H1 (cell line): Measurements from ENCODE around the gene ANKRD17. TPM values are rescaled to one million over a fixed set of nuclear protein-coding genes. Genes with fewer than 3 reads are reported as not detected.

Experiments
- CTCF ChIA-PET: fragments of 300-600 bp; sonication (Branson Sonifier 250); formaldehyde crosslinking; loops from one replicate; lab custom pipeline; 2021; ENCODE audit not compliant: partially characterized antibody; lab: Charles Lee
- POLR2A ChIA-PET: fragments of 300-600 bp; sonication (Branson Sonifier 250); formaldehyde crosslinking; loops from one replicate; lab custom pipeline; 2021; ENCODE audit warnings: inconsistent platforms; ENCODE audit not compliant: partially characterized antibody; lab: Charles Lee
- DNase-seq, 2 experiments: peaks; one replicate each; pipeline versions ENCODE4 v3.0.0 to v3.0.0-alpha.2; 2010 to 2022; ENCODE audit warnings: low spot score in 2 of 2, low read depth in 1 of 2, mixed read lengths in 1 of 2
- FAIRE-seq: peaks from 2 replicates; lab custom pipeline; 2011; peaks lifted over from hg19 to GRCh38; lab: Jason Lieb, UNC
- H2AFZ ChIP-seq: 2 replicates; pipeline ENCODE4 v1.8.1; 2012; ENCODE audit warnings: low read length, inconsistent platforms
- H2AK5ac ChIP-seq: 2 replicates; pipeline ENCODE4 v1.6.1; 2013; ENCODE audit warnings: low read depth, low read length
- H2BK120ac ChIP-seq: replicated peaks from 2 replicates; pipeline ENCODE3; 2013; ENCODE audit warnings: low read depth, low read length, inconsistent platforms
- H2BK12ac ChIP-seq: 2 replicates; pipeline ENCODE4 v1.6.1; 2013; ENCODE audit warnings: low read depth, low read length
- H2BK15ac ChIP-seq: 2 replicates; pipeline ENCODE4 v1.6.1; 2013; ENCODE audit warnings: low read length
- H2BK20ac ChIP-seq: 2 replicates; pipeline ENCODE4 v1.6.1; 2013; ENCODE audit warnings: low read length
- H2BK5ac ChIP-seq: 2 replicates; pipeline ENCODE4 v1.6.1; 2013; ENCODE audit warnings: low read depth, low read length
- H3K14ac ChIP-seq: 2 replicates; pipeline ENCODE4 v1.6.1; 2013; ENCODE audit warnings: inconsistent platforms; ENCODE audit not compliant: insufficient read length
- H3K18ac ChIP-seq: 2 replicates; pipeline ENCODE4 v1.6.1; 2013; ENCODE audit warnings: low read length; ENCODE audit errors: extremely low read depth
- H3K23ac ChIP-seq: 2 replicates; pipeline ENCODE4 v1.6.1; 2013; ENCODE audit warnings: inconsistent platforms; ENCODE audit not compliant: insufficient read length
- H3K23me2 ChIP-seq: 2 replicates; pipeline ENCODE4 v1.6.1; 2013; ENCODE audit warnings: low read depth, low read length
- H3K27ac ChIP-seq: 2 replicates; pipeline ENCODE4 v1.6.1; 2011; ENCODE audit warnings: low read depth, low read length, inconsistent platforms
- H3K27me3 ChIP-seq, 4 experiments: replicated peaks in 1 of 4; 1 replicate in 1 of 4; 2 replicates in 3 of 4; pipeline versions ENCODE4 v1.6.1 to v1.8.1; 2011 to 2013; ENCODE audit warnings: low read length in 3 of 4, mild to moderate bottlenecking in 3 of 4, inconsistent platforms in 2 of 4, mixed read lengths in 2 of 4, moderate library complexity in 1 of 4; ENCODE audit not compliant: control insufficient read depth in 3 of 4, insufficient read depth in 3 of 4; ENCODE audit errors: extremely low read depth in 1 of 4
- H3K36me3 ChIP-seq, 4 experiments: 2 replicates each; pipeline versions ENCODE4 v1.6.1 to v1.8.1; 2011 to 2013; ENCODE audit warnings: mild to moderate bottlenecking in 4 of 4, low read length in 3 of 4, moderate library complexity in 2 of 4, control low read depth in 1 of 4, inconsistent platforms in 1 of 4; ENCODE audit not compliant: insufficient read depth in 4 of 4, control insufficient read depth in 2 of 4
- H3K4ac ChIP-seq: replicated peaks from 2 replicates; pipeline ENCODE3; 2013; ENCODE audit warnings: low read length, low read depth, mixed read lengths, inconsistent platforms; ENCODE audit not compliant: insufficient read length
- H3K4me1 ChIP-seq, 4 experiments: replicated peaks in 1 of 4; 1 replicate in 1 of 4; 2 replicates in 3 of 4; pipeline versions ENCODE4 v1.6.1 to v1.8.1; 2011 to 2013; ENCODE audit warnings: low read length in 3 of 4, inconsistent platforms in 2 of 4, mixed read lengths in 1 of 4; ENCODE audit not compliant: insufficient read depth in 4 of 4, control insufficient read depth in 3 of 4
- H3K4me2 ChIP-seq, 2 experiments: 2 replicates each; pipeline versions ENCODE4 v1.6.1 to v1.8.1; 2011 to 2013; ENCODE audit warnings: low read depth in 2 of 2, low read length in 2 of 2, control low read depth in 1 of 2, inconsistent platforms in 1 of 2, mild to moderate bottlenecking in 1 of 2; ENCODE audit not compliant: insufficient read depth in 1 of 2
- H3K4me3 ChIP-seq, 4 experiments: fragments of 200-600, 300-600 bp in 1 of 4; sonication (generic), shearing (Covaris generic), sonication (Bioruptor Twin) in 1 of 4; 2 replicates each; pipeline versions ENCODE4 v1.5.1 to v1.8.1; 2011 to 2016; ENCODE audit warnings: low read length in 4 of 4, low read depth in 3 of 4, control low read depth in 2 of 4, inconsistent platforms in 2 of 4, mild to moderate bottlenecking in 2 of 4, mixed read lengths in 1 of 4, moderate library complexity in 1 of 4; ENCODE audit not compliant: insufficient read depth in 2 of 4; ENCODE audit errors: extremely low read depth in 1 of 4
- H3K56ac ChIP-seq: replicated peaks from 2 replicates; pipeline ENCODE3; 2013; ENCODE audit warnings: low read depth, mild to moderate bottlenecking, mixed read lengths, low read length, inconsistent platforms; ENCODE audit not compliant: insufficient read length
- H3K79me1 ChIP-seq: 2 replicates; pipeline ENCODE4 v1.6.1; 2013; ENCODE audit warnings: low read depth, low read length, control low read depth
- H3K79me2 ChIP-seq, 2 experiments: 2 replicates each; pipeline versions ENCODE4 v1.6.1 to v1.8.1; 2012 to 2013; ENCODE audit warnings: low read length in 2 of 2, mild to moderate bottlenecking in 2 of 2, inconsistent platforms in 1 of 2; ENCODE audit not compliant: insufficient read depth in 2 of 2, control insufficient read depth in 1 of 2
- H3K9ac ChIP-seq, 4 experiments: replicated peaks in 1 of 4; 1 replicate in 1 of 4; 2 replicates in 3 of 4; pipeline versions ENCODE4 v1.6.1 to v1.8.1; 2011 to 2013; ENCODE audit warnings: low read depth in 3 of 4, low read length in 3 of 4, control low read depth in 2 of 4, mild to moderate bottlenecking in 2 of 4, moderate library complexity in 2 of 4, inconsistent platforms in 1 of 4; ENCODE audit errors: extremely low read depth in 1 of 4
- H3K9me3 ChIP-seq, 2 experiments: 2 replicates each; pipeline versions ENCODE4 v1.6.1 to v1.8.1; 2012 to 2013; ENCODE audit warnings: mild to moderate bottlenecking in 2 of 2, moderate library complexity in 2 of 2, control low read depth in 1 of 2, inconsistent platforms in 1 of 2, low read depth in 1 of 2, low read length in 1 of 2, mixed read lengths in 1 of 2; ENCODE audit not compliant: insufficient read depth in 2 of 2
- H4K20me1 ChIP-seq, 2 experiments: replicated peaks in 1 of 2; 2 replicates each; pipeline versions ENCODE3 to v1.8.1; 2011 to 2013; ENCODE audit warnings: inconsistent platforms in 2 of 2, low read length in 2 of 2, mild to moderate bottlenecking in 1 of 2; ENCODE audit not compliant: insufficient read depth in 2 of 2, control insufficient read depth in 1 of 2
- H4K5ac ChIP-seq: 2 replicates; pipeline ENCODE4 v1.6.1; 2013; ENCODE audit warnings: low read length, low read depth, mixed read lengths, inconsistent platforms; ENCODE audit not compliant: insufficient read length
- H4K8ac ChIP-seq: 2 replicates; pipeline ENCODE4 v1.8.0; 2013; ENCODE audit warnings: mild to moderate bottlenecking, moderate library complexity, low read length, inconsistent platforms; ENCODE audit not compliant: insufficient read depth; ENCODE audit errors: extremely low read depth
- H4K91ac ChIP-seq: replicated peaks from 2 replicates; pipeline ENCODE3; 2013; ENCODE audit warnings: low read length, mixed read lengths, inconsistent platforms; ENCODE audit not compliant: insufficient read length
- CHD1 ChIP-seq: IDR thresholded peaks from 2 replicates; pipeline ENCODE4 v1.6.1; 2012; ENCODE audit warnings: low read depth, low read length, improper control_type of control experiment
- CREB1 ChIP-seq: IDR thresholded peaks from 2 replicates; pipeline ENCODE4 v1.6.1; 2012; ENCODE audit warnings: inconsistent platforms
- JUN ChIP-seq: IDR thresholded peaks from 2 replicates; pipeline ENCODE4 v1.6.1; 2011; ENCODE audit warnings: low read depth, mild to moderate bottlenecking, improper control_type of control experiment, low read length
- KDM5A ChIP-seq: fragments of 200-600 bp; IDR thresholded peaks from 2 replicates; pipeline ENCODE4 v1.7.1; 2012; ENCODE audit warnings: mild to moderate bottlenecking, low read length, inconsistent platforms, mixed read lengths
- MAX ChIP-seq: IDR thresholded peaks from 2 replicates; pipeline ENCODE4 v1.6.1; 2012; ENCODE audit warnings: inconsistent platforms
- NANOG ChIP-seq: IDR thresholded peaks from 2 replicates; pipeline ENCODE4 v1.6.1; 2011; ENCODE audit warnings: low read length, low read depth, mild to moderate bottlenecking, inconsistent platforms; ENCODE audit not compliant: insufficient read depth, poor library complexity, severe bottlenecking
- PHF8 ChIP-seq: fragments of 200-600 bp; sonication (generic); conservative IDR thresholded peaks from 2 replicates; pipeline ENCODE4 v1.7.1; 2012; ENCODE audit warnings: low read depth, mild to moderate bottlenecking, inconsistent platforms, low read length, moderate library complexity
- RBBP5 ChIP-seq: IDR thresholded peaks from 2 replicates; pipeline ENCODE4 v1.7.1; 2012; ENCODE audit warnings: low read depth, mild to moderate bottlenecking, inconsistent platforms, low read length, moderate library complexity, borderline replicate concordance
- TAF7 ChIP-seq: optimal IDR thresholded peaks from 2 replicates; pipeline ENCODE3; 2011; ENCODE audit warnings: low read depth, mild to moderate bottlenecking, inconsistent platforms, low read length, moderate library complexity, borderline replicate concordance
- TCF12 ChIP-seq: IDR thresholded peaks from 2 replicates; pipeline ENCODE4 v1.6.1; 2011; ENCODE audit warnings: low read depth, mild to moderate bottlenecking, low read length
- USF2 ChIP-seq: IDR thresholded peaks from 2 replicates; pipeline ENCODE4 v1.6.1; 2011; ENCODE audit warnings: low read length, improper control_type of control experiment
- YY1 ChIP-seq: IDR thresholded peaks from 2 replicates; pipeline ENCODE4 v1.6.1; 2011; ENCODE audit warnings: low read depth, mild to moderate bottlenecking, low read length
- polyA plus RNA-seq, 7 experiments: library from polyadenylated mRNA; depleted of rRNA in 3 of 7; stranded (reverse) in 5 of 7; unstranded in 2 of 7; fragments of >200 nt in 5 of 7; fragments of 200-250 nt in 2 of 7; gene quantifications; 1 replicate in 5 of 7; 2 replicates in 1 of 7; 4 replicates in 1 of 7; pipeline versions ENCODE4 v1.2.1 to v1.2.3, GENCODE V29; 2011 to 2013; ENCODE audit warnings: missing spikeins in 2 of 7, mixed read lengths in 2 of 7
- total RNA-seq: library from RNA; stranded (reverse); fragmentation: NEBNext Ultra II Directional; extraction: Animal tissue kit (Norgen Biotek cat#: 25700); gene quantifications from 2 replicates; pipeline ENCODE4 v1.2.1, GENCODE V29; 2021

The ANKRD17 gene
- total and polyA plus RNA-seq, 2 of the 8 experiments (the other 6 are each of a cell fraction or from before 2014, with no cell fraction given): 42.4 to 93.7 TPM

GRCh38 chr4:73248821-73249220 is 9.8 kb downstream of the ANKRD17 start:
- Histone ChIP-seq H3K14ac (no peak overlapping the region), H4K20me1 (peaks cover 6 to 8% of the 10 kb centered on the region in 2 experiments), H2BK5ac (no peak overlapping the region), H3K56ac (no peak overlapping the region), H3K4me1 (peaks cover 0 to 3% (median 0%) of the 10 kb centered on the region in 4 experiments; a peak in 2 of 7 replicates), H3K36me3 (peaks cover 0 to 21% (median 0%) of the 10 kb centered on the region in 4 experiments; a peak in 2 of 8 replicates), H2BK15ac (no peak overlapping the region), H3K27ac (no peak overlapping the region), H4K91ac (no peak overlapping the region), H3K79me1 (0 out of 2 replicates have a peak, but pooled peaks cover 2% of the 10 kb centered on the region), H4K8ac (no peak overlapping the region), H2BK12ac (no peak overlapping the region), H3K27me3 (no peaks in the 10 kb centered on the region), H2AFZ (no peak overlapping the region), H4K5ac (no peak overlapping the region), H3K4ac (no peak overlapping the region), H2AK5ac (no peak overlapping the region), H3K9ac (no peak overlapping the region), H2BK20ac (no peak overlapping the region), H3K4me3 (no peak overlapping the region), H3K9me3 (no peaks in the 10 kb centered on the region), H3K23me2 (no peaks in the 10 kb centered on the region), H2BK120ac (no peak overlapping the region), H3K79me2 (peaks cover 16 to 100% of the 10 kb centered on the region in 2 experiments; a peak in 3 of 4 replicates), H3K18ac (no peak overlapping the region), H3K4me2 (no peak overlapping the region), H3K23ac (no peak overlapping the region)
- FAIRE-seq (no peak), DNase-seq (no peak)
- ChIA-PET CTCF (interaction anchor here (1.2 to 1.7 kb wide), 2 partner anchors 8 kb away, joined by 5 to 6 read pairs; no protein-coding TSS in a partner anchor), POLR2A (interaction anchor here (1.7 kb wide), 1 partner anchor 11 kb away, joined by 4 read pairs; no protein-coding TSS in a partner anchor)
- TF ChIP-seq RBBP5 (no peak), YY1 (no peak), CREB1 (no peak), CHD1 (no peak), NANOG (no peak), MAX (no peak), USF2 (no peak), JUN (no peak), TAF7 (no peak), TCF12 (no peak), KDM5A (no peak), PHF8 (no peak)
